GM10248 (cell line): ENCODE results near the gene FIS1.

ENCODE experiments used
- CTCF ChIA-PET: fragments of 300-600 bp; sonication (Branson Sonifier 250); formaldehyde crosslinking; extraction: SDS; loops from one replicate; lab custom pipeline; 2021; ENCODE audit warnings: antibody characterized with exemption; lab: Yijun Ruan, JAX
- POLR2A ChIA-PET: fragments of 350-650 bp; sonication (Branson Sonifier 250); formaldehyde crosslinking; extraction: SDS; loops from one replicate; lab custom pipeline; 2020; ENCODE audit warnings: antibody characterized with exemption; lab: Yijun Ruan, JAX
- DNase-seq: peaks from one replicate; pipeline ENCODE4 v3.0.0; 2012; ENCODE audit errors: extremely low spot score
- CTCF ChIP-seq: IDR thresholded peaks from 2 replicates; pipeline ENCODE4 v1.5.1; 2012; ENCODE audit warnings: mild to moderate bottlenecking, low read depth; ENCODE audit errors: extremely low read depth, missing control alignments, control extremely low read depth

FIS1 gene

GRCh38 chr7:101223528-101223927, 21.4 kb downstream of the FIS1 start:
- ChIA-PET POLR2A (no interaction called here), CTCF (interaction anchor here (1.0 to 1.9 kb wide), 2 partner anchors 21 to 50 kb away, joined by 4 to 10 read pairs; partner anchors contain the start of gene FIS1)
- no peak for TF ChIP-seq CTCF
- DNase-seq: no peak

GRCh38 chr7:101222275-101222830, 22.5 kb downstream of the FIS1 start:
- no peak for DNase-seq
- no peak for TF ChIP-seq CTCF
- ChIA-PET CTCF (interaction anchor here (1.0 to 1.9 kb wide), 5 partner anchors 16 to 78 kb away, joined by 3 to 10 read pairs (median 4); partner anchors contain the start of genes CLDN15 and FIS1), POLR2A (no interaction called here)

GRCh38 chr7:101220295-101220694, 24.6 kb downstream of the FIS1 start:
- CTCF ChIA-PET: interaction anchor here (0.8 to 5.7 kb wide), 5 partner anchors 9 to 143 kb away, joined by 3 to 68 read pairs (median 4); partner anchors contain the start of gene FIS1
- no peak for DNase-seq
- TF ChIP-seq CTCF: no peak
- POLR2A ChIA-PET: no interaction called here

GRCh38 chr7:101218236-101219125, 26.4 kb downstream of the FIS1 start:
- ChIA-PET CTCF (interaction anchor here (1.1 to 5.7 kb wide), 16 partner anchors 9 to 85 kb away, joined by 3 to 68 read pairs (median 5); partner anchors contain the start of gene FIS1), POLR2A (interaction anchor here (0.8 to 1.5 kb wide), 4 partner anchors 8 to 344 kb away, joined by 3 to 6 read pairs (median 4); partner anchors contain the start of genes CLDN15 and SRRT)
- TF ChIP-seq CTCF: no peak
- no peak for DNase-seq

- peak; percentile 15 for TF ChIP-seq CTCF
- ChIA-PET CTCF (interaction anchor here (1.1 to 5.7 kb wide), 18 partner anchors 8 to 84 kb away, joined by 3 to 68 read pairs (median 4); partner anchors contain the start of gene FIS1), POLR2A (interaction anchor here (0.5 to 1.5 kb wide), 5 partner anchors 9 to 343 kb away, joined by 3 to 6 read pairs (median 3); partner anchors contain the start of genes CLDN15 and SRRT)
- DNase-seq: peak; percentile 99
These were observed 27.3 kb downstream of the FIS1 start, which contains the start of the genes PLOD3 and ZNHIT1 for GRCh38 chr7:101217388-101218235. PLOD3 (minus strand) TSS chr7:101217581; CDS start chr7:101217274, 307 bp downstream. ZNHIT1 (plus strand) TSS chr7:101218165; CDS start chr7:101218196, 31 bp downstream.
